Umbilical cord (tissue), 2 donors: Measurements from ENCODE around the gene FTMT. TPM values are rescaled to one million over a fixed set of nuclear protein-coding genes. Genes with fewer than 3 reads are reported as not detected.
A peak's percentile ranks its signal among the peaks of the same experiment; 100 is the strongest.
"Not testable (repeated sequence)": the region's sequence is repeated elsewhere in the genome, so short reads cannot be mapped to it uniquely, and the experiment has no call there.

Source experiments
- DNase-seq: peaks from one replicate; pipeline ENCODE4 v3.0.0-alpha.2; 2015; ENCODE audit warnings: low spot score
- total RNA-seq: library from RNA; depleted of rRNA; stranded (reverse); fragments of >200 nt; gene quantifications from one replicate; pipeline ENCODE4 v1.2.3, GENCODE V29; 2014; ENCODE audit warnings: low replicate concordance; ENCODE audit not compliant: insufficient read depth

FTMT gene
- total RNA-seq = 8.9 TPM

- no peak for DNase-seq
These were observed at the start of gene FTMT for GRCh38 chr5:121851643-121852574. Gene FTMT (plus strand): TSS chr5:121851882. CDS start chr5:121851964, 82 bp downstream.

GRCh38 chr5:121805251-121805650 is 46.4 kb upstream of the FTMT start:
- not testable (repeated sequence) for DNase-seq

- DNase-seq = no peak
These were observed 45.8 kb upstream of the FTMT start for GRCh38 chr5:121805911-121806310.

DNA sequence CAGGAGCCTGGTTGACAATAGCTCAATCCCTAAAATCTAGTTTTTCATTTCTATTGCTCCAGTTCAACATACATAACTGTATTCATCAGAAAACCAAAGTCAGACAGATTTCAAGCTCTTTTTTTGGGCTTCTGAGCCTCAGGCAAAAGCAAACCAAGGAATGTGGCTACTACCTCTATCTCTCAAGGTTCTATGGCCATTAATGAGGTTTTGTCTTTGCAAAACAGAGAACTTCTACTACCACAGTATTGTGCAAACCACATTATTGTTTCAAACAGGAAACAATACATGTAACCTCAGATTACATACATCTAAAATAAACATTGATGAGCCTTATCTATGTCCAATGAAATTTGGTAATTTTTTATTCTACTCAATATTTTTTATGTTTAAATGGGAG is 35.5 kb upstream of the FTMT start:
- DNase-seq = no peak

GRCh38 chr5:121819682-121820261 is 31.9 kb upstream of the FTMT start:
- DNase-seq = no peak

GRCh38 chr5:121833617-121834016 is 18.1 kb upstream of the FTMT start:
- DNase-seq = no peak

DNA sequence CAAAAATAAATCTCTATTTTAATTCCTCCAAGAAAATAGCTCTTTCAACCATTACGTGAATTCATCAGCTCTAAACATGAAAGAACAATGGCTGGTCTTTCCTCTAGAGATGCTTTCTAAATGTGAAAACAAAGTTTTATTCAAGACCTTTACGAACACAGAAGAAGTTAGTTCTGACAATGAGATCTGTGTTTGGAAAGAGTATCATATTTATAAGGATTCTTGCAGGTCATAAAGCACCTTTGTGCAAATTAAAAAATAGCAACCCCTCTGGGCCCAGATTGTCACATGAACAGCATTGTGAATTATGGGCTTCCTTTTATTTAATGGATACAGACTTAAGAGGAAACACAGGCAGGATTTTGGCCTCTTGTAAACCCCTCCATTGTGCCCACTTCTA is 17.7 kb upstream of the FTMT start:
- DNase-seq = no peak

DNA sequence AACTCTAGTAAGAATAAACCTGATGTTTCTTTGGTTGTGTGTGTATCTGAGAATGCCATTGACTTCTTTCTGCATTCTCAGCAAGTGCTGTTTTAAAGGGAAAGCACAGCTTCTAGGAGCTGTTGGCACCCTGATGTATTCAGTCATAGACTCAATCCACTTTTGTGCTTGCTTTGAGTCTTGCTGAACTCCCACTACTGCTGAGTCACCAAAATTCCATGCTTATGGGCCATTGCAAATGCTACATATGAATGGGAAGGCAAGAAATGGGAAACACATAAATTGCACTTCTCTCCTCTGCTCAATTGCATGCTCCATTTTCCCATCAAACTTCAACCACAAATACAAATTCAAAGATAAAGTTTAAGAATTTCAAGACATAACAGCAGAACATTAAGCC is 9.8 kb upstream of the FTMT start:
- DNase-seq = no peak

- DNase-seq = no peak
These were observed 1.4 kb upstream of the FTMT start for GRCh38 chr5:121850272-121850671.

GRCh38 chr5:121853850-121854249 is 2.2 kb downstream of the FTMT start:
- no peak for DNase-seq

DNA sequence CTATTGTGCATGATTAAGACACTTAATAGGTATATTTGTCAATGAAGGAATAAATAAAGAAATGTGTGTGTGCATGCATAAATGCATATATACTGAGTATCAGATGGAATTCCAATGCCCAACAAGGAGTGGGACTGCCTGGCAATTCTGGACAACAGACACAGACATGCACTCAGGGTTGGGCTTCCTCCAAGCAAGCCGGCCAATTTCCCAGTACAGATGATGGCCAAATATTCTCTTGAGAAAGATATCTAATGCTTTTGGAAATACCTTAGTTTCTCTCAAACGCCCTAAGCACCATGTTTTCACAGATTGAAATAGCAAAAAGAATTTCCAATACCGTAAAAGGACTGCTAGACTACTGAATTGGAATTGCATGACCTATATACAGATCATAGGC is 11.1 kb downstream of the FTMT start:
- DNase-seq = no peak

DNA sequence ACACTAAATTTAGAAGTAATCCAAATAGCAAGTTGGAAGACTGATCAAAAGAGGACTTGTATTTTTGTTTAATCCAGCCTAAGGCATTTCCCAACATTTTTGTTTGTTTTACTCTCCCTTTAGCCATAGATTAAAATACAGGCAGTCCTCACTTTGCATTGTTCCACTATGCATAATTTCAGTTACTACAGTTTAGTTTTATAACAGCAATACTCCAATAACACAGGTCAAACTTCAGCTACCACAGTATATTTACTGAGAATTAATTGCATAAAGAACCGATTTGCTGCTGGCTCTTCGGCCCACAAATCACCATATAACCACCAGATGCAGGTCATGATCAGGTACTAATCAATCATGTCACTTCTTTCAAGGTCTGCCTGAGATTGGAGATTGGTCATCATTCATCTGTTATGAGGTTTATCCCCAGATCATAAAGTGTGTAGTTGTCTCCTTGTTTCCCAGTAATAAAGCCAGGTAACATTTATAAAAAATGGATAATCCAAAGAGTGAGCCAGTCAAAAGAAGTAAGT is 12.1 kb downstream of the FTMT start:
- no peak for DNase-seq

DNA sequence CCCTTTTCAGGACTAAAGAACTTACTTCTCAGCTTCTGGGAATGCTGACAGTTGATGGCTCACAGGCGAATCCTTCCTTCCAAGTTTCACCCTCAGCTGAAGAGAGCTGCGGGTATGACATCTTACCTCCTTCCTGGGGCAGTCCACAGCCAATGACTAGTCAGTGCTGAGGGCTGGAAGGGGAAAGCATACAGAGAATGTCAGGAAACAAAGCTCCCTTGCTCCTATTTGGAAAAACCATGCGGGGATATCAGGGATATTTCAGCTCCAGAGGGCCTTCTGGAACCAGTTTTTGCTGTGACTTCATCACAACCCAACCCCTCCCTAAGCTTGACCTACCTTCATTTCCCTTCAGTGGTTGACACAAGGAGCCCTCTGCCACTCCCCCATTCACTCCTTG is 15.7 kb downstream of the FTMT start:
- no peak for DNase-seq

DNA sequence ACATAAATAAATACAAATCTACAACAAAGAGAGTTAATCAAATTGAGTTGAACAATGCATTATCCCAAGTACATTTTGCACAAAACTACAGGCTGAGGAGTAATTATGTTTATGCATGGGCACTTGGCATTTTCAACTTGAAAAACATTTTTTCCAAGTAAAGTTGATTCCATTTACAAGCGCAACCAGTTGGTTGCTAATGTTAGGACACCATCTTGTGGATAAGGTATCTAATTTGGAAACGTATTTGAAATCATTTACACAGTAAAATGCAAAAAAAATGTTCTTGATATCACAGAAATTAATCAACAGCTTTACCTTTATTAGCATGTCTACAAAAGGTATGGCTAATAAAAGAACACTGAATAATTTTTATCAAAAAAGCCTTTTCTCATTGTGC is 18.8 kb downstream of the FTMT start:
- peak; percentile 59 for DNase-seq

GRCh38 chr5:121872856-121873255 is 21.2 kb downstream of the FTMT start:
- no peak for DNase-seq

DNA sequence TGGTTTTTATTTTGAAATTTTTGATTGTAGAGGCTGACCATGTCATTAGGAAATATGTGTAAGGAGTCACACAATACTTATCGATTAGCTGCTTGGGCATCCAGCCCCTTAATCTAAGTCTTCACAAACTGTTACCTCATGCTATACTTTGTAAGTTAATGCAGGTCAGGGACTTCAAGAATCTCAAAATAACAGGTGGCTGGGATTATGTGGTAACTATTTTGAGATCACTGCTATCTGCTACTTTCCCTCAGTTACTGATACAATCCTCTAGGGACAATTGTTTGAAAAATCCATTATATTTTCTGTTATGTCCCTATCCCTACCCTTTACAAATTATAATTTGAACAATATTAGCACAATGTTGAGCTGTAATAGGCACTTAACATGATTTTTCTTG is 21.7 kb downstream of the FTMT start:
- DNase-seq = no peak

DNA sequence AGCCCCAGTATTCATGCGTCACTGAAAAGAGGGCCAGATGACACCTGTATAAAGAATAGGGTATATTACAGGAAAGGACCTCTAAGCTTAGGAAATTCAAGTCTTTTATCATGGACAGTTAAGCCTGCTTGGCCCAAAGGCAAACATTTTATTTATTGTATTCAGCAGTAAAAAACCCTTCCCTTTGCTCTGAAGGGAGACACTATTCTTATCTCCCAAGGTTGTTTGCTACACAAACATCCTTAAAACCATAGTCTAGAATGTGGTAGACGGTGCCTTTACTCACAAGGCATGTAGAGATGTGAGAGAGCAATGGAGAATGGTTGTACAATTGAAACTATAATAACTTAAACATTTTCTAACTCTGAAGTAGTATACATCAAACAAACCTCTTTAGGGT is 33.9 kb downstream of the FTMT start:
- no peak for DNase-seq

DNA sequence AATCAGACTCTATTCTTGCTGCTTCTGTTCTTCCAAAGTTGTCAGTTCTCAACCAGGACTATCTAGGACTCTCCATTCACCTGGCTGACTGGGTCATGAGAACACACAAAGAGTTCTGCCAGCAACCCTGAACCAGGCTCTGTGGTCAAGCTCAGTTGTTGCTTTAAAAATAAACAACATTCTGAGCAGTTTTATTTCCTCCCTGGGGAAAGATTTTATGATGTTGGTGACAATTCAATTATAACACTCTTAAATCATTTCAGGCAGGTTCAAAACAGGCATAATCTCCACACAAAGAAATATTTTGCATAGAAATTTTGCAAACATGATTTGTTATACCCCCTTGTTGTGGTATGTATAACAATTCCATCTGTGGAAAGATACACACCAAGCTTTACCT is 36.0 kb downstream of the FTMT start:
- no peak for DNase-seq

DNA sequence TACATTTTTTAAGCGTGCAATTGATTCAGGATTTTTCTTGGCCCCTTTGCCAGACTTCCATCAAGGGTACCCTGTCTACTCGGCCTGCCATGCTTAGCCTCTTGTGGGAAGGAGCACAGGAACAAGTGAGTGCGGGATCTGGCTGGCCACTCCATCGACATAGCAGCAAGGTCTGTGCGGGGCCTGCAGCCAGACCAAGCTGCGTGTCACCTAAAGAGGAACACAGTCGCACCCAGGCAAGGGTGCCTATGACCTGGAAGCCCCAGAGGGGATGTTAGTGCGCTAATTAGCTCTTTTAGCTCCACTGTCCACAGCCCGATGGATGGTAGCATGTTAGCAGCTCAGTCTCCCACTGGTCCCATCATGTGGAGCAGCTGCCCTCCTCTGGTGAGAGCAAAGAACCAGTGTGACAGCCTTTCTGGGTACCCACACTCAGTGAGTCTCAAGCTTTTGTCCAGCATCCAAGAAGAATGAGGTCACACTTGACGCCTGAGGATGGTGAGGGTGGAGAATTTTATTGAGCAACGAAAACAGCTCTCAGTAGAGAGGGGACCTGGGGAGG is 38.7 kb downstream of the FTMT start:
- DNase-seq = no peak

DNA sequence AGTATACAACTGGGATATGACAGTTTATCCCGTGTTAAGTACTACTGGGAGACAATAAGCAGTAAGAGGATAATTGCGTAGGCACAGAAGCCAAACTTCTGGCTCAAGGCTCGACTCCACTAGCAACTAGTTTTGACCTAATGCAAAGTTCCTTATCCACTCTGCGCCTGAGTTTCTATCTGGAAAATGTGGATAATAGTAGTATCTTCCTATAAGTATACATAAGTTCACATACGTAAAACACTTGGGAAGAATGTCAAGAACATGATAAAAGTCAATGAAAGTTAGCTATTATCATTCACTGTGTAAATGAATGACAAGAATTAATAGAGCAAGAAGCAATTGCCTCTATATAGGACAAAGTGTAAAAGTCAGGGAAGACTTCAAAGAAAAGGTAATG is 45.7 kb downstream of the FTMT start:
- DNase-seq = no peak

DNA sequence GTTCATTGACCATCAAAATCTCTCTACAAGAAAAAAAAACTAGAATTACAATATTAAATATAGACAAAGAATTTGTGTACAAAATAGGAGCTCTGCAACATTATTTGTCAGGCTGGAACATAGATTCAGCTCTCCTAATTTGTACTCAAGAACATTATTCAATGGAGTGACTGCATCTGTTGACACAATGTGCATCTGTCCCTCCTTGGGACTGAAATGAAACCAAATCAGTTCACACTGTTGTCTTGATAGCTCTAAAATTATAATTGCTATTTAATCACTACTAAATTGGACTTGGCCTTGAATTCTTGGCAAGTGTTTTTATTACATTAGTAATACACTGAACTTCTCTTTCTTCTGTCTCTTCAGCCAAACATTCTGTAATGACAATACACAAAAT is 47.7 kb downstream of the FTMT start:
- no peak for DNase-seq
